Peyer's patch (tissue), 4 donors: ENCODE results near the gene CTDNEP1. TPM values are rescaled to one million over a fixed set of nuclear protein-coding genes. Genes with fewer than 3 reads are reported as not detected.

Experiments
- DNase-seq, 3 donors: peaks; one replicate each; pipeline ENCODE4 v3.0.0-alpha.2; 2017 to 2019
- H3K27ac ChIP-seq, 4 donors: fragments of 200-600 bp; sonication (generic); one replicate each; pipeline ENCODE4 v1.5.1; 2016 to 2019
- H3K27me3 ChIP-seq, 2 donors: fragments of 200-600 bp; sonication (generic); one replicate each; pipeline ENCODE4 v1.5.1; 2019
- H3K36me3 ChIP-seq, 3 donors: fragments of 200-600 bp; sonication (generic); one replicate each; pipeline ENCODE4 v1.5.1; 2016 to 2019
- H3K4me1 ChIP-seq, 4 donors: fragments of 200-600 bp; sonication (generic); one replicate each; pipeline ENCODE4 v1.5.1; 2016 to 2019
- H3K4me3 ChIP-seq, 4 donors: fragments of 200-600 bp; sonication (generic); 1 replicate in 3 of 4; 2 replicates in 1 of 4; pipeline ENCODE4 v1.5.1; 2016 to 2019; ENCODE audit warnings: mild to moderate bottlenecking in 1 of 4
- H3K9me3 ChIP-seq, 4 donors: fragments of 200-600 bp; sonication (generic); one replicate each; pipeline ENCODE4 v1.5.1; 2016 to 2019; ENCODE audit warnings: mild to moderate bottlenecking in 1 of 4
- POLR2A ChIP-seq, 2 donors: fragments of 450-650 bp; IDR thresholded peaks; one replicate each; pipeline ENCODE4 v1.5.1; 2017; ENCODE audit warnings: antibody characterized with exemption in 2 of 2, mild to moderate bottlenecking in 2 of 2, moderate library complexity in 2 of 2
- total RNA-seq, 4 donors: library from RNA; depleted of rRNA; stranded (reverse); fragments of >200 nt; gene quantifications; one replicate each; pipeline ENCODE4 v1.1.0, GENCODE V29; 2016
- TF ChIP-seq, protein P1 (sequence below), 6 experiments: fragments of 450-650 bp in 4 of 6; fragments of 200-600 bp in 2 of 6; sonication (generic) in 1 of 6; IDR thresholded peaks; one replicate each; pipeline ENCODE4 v1.5.1; 2017 to 2019; ENCODE audit warnings: antibody characterized with exemption in 6 of 6, mild to moderate bottlenecking in 3 of 6, moderate library complexity in 1 of 6

The CTDNEP1 gene
- total RNA-seq, 4 donors from 2014 or later: 55.3 to 86.9 (median 76.4) TPM

DNA sequence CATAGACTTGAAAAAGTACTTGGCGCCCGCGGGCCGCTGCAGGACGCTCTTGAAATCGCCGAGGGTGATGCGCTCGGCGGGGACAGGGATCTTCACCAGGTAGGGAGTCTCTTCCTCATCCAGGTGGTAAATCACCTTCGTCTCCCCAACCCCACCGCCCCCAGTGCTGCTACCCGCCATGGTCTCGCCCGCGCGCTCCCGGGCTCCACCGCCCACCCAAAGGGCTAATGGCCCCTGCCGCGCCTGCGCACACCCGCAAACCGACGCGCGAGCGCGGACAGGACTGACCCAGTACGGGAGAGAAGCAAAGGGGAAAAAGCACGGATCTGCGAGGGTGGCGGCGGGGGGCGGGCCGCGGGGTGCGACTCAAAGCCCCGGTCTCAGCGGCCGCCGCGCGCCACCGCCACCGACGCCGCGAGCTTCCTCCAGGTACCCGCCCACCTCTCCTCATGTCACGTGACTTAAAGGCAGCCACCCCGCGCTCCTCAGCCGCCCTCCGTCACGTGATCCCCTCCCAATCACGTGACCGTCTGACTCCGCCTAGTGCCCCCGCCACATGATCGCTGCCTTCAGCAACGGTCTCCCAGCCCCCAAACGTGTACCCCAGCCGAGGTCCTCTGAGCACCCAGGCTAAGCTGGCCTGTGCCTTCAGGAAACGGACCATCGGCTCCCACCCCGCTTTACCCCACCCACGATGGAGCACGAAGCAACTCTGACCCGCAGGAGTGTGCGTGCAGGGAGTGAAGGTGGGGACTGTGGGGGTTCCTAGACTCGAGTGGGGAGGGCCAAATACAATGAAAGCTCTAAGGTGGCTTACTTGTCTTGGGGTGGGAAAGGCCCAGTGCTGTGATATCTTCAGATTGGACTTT, 17.2 kb downstream of the CTDNEP1 start, which contains the start of gene DVL2:
TSS of gene DVL2 (minus strand) at position 435 of the 869 bp plus-strand sequence. CDS start at position 180, 255 bp downstream.
- peaks cover 0 to 34% (median 0%) of the 10 kb centered on the region in 3 donors for H3K36me3 ChIP-seq
- peak within 1 kb of the TSS; percentile 76 to 91 (median 90) for H3K4me3 ChIP-seq
- peaks cover 0 to 41% (median 11%) of the 10 kb centered on the region in 4 donors for H3K4me1 ChIP-seq
- H3K27ac ChIP-seq: peak within 1 kb of the TSS; percentile 74 to 96 (median 90)
- peak; percentile 96 to 98 (median 98) for DNase-seq
- no peaks in the 10 kb centered on the region for H3K9me3 ChIP-seq
- no peaks in the 10 kb centered on the region for H3K27me3 ChIP-seq
- TF ChIP-seq POLR2A (IDR thresholded peaks at IDR 0.05): peak; percentile 73 to 77
- TF ChIP-seq, protein P1, sequence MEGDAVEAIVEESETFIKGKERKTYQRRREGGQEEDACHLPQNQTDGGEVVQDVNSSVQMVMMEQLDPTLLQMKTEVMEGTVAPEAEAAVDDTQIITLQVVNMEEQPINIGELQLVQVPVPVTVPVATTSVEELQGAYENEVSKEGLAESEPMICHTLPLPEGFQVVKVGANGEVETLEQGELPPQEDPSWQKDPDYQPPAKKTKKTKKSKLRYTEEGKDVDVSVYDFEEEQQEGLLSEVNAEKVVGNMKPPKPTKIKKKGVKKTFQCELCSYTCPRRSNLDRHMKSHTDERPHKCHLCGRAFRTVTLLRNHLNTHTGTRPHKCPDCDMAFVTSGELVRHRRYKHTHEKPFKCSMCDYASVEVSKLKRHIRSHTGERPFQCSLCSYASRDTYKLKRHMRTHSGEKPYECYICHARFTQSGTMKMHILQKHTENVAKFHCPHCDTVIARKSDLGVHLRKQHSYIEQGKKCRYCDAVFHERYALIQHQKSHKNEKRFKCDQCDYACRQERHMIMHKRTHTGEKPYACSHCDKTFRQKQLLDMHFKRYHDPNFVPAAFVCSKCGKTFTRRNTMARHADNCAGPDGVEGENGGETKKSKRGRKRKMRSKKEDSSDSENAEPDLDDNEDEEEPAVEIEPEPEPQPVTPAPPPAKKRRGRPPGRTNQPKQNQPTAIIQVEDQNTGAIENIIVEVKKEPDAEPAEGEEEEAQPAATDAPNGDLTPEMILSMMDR (IDR thresholded peaks at IDR 0.05): peak in 1 of 6 experiments; percentile 18

DNA sequence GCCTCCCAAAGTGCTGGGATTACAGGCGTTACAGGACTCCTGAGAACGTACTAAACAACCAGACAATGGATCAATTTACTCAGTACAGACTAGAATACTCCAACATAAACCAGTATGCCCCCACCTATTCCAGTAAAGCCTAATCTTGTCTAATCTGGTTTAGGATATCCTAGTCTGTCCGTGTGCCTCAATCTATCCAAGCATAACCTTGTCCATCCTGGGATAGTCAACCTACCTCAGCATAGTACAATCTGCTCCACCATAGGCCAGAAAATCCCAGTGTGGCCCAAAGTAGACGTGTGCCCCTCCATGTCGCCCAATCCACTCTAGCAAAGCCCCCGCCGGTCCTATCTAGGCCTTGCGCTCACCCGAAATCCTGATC, 17.8 kb downstream of the CTDNEP1 start:
- peak overlapping the region; percentile 76 to 91 (median 90) for H3K4me3 ChIP-seq
- peaks cover 0 to 41% (median 11%) of the 10 kb centered on the region in 4 donors for H3K4me1 ChIP-seq
- H3K9me3 ChIP-seq: no peaks in the 10 kb centered on the region
- no peak for DNase-seq
- peak overlapping the region; percentile 74 to 96 (median 90) for H3K27ac ChIP-seq
- no peaks in the 10 kb centered on the region for H3K27me3 ChIP-seq
- H3K36me3 ChIP-seq: peaks cover 0 to 41% (median 0%) of the 10 kb centered on the region in 3 donors
- no peak for TF ChIP-seq POLR2A (IDR thresholded peaks at IDR 0.05)
- TF ChIP-seq, protein P1 (IDR thresholded peaks at IDR 0.05): no peak

DNA sequence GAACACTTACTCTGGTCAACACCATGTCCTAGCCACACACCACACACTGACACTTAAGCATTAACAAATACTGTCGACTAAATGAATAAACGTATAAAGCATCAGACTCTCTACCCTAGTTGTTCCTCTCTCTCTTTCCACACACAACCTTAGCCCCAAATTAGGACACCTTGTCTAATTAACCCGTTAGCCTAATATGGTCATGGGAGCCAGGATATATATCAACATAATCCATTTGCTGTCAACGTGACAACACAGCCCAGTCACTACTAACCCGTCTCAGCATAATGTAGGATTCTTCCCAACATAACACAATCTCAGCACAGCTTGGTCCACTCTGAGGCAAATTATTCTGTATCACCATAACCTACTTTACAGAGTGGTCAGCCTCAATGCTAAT, 19.4 kb downstream of the CTDNEP1 start:
- H3K4me1 ChIP-seq: peaks cover 0 to 36% (median 11%) of the 10 kb centered on the region in 4 donors
- DNase-seq: no peak
- H3K36me3 ChIP-seq: peaks cover 0 to 54% (median 0%) of the 10 kb centered on the region in 3 donors

DNA sequence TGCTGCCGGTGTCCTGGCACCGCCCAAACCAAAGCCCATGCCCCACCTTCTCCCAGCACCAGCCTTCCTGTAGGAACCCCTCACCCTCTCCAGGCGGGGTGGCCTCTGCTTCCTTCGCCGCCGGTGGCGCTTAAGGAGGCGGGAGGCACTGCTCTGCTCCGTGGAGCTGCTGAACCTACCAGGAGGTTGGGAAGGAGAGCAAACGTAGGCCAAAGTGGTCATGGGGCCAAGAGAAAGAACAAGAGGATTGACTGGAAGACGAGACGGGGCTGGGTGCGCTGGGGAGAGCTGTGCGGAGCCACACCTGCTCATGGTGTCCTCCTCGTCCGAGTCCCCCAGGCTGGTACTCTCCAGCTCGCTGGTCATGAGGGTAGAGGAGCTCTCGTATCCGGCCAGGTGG, 22.0 kb downstream of the CTDNEP1 start:
- peaks cover 0 to 18% (median 7%) of the 10 kb centered on the region in 4 donors for H3K4me1 ChIP-seq
- no peak overlapping the region for H3K4me3 ChIP-seq
- peaks cover 0 to 58% (median 0%) of the 10 kb centered on the region in 3 donors for H3K36me3 ChIP-seq
- H3K27me3 ChIP-seq: no peaks in the 10 kb centered on the region
- no peak for DNase-seq
- H3K27ac ChIP-seq: no peak overlapping the region
- TF ChIP-seq POLR2A (IDR thresholded peaks at IDR 0.05): no peak
- TF ChIP-seq, protein P1 (IDR thresholded peaks at IDR 0.05): no peak
- no peaks in the 10 kb centered on the region for H3K9me3 ChIP-seq

More for the DNA sequence above, 19.4 kb downstream of the CTDNEP1 start:
- H3K27me3 ChIP-seq: no peaks in the 10 kb centered on the region
- H3K4me3 ChIP-seq: no peak overlapping the region
- TF ChIP-seq, protein P1 (IDR thresholded peaks at IDR 0.05): no peak
- no peak for TF ChIP-seq POLR2A (IDR thresholded peaks at IDR 0.05)
- no peak overlapping the region for H3K27ac ChIP-seq
- H3K9me3 ChIP-seq: no peaks in the 10 kb centered on the region

DNA sequence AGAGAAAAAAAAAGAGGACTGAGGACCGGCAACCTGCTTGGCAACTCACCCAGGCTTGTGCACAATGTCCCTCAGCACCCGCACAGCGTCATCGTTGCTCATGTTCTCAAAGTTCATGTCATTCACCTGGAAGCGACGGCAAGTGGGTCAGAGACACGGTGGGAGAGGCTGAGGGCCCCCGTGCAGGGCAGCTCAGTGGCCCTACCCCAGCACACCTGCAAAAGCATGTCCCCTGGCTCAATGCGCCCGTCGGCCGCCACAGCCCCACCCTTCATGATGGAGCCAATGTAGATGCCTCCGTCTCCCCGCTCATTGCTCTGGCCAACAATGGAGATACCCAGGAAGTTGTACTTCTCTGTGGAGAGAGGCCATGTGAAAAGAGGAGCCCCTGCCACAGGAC, 22.6 kb downstream of the CTDNEP1 start:
- H3K36me3 ChIP-seq: peaks cover 0 to 64% (median 0%) of the 10 kb centered on the region in 3 donors
- H3K27me3 ChIP-seq: no peaks in the 10 kb centered on the region
- no peaks in the 10 kb centered on the region for H3K9me3 ChIP-seq
- no peak for DNase-seq
- peak overlapping the region in 1 of 4 donors; percentile 30 for H3K27ac ChIP-seq
- H3K4me3 ChIP-seq: no peak overlapping the region
- peaks cover 0 to 18% (median 7%) of the 10 kb centered on the region in 4 donors for H3K4me1 ChIP-seq
- TF ChIP-seq, protein P1 (IDR thresholded peaks at IDR 0.05): no peak
- TF ChIP-seq POLR2A (IDR thresholded peaks at IDR 0.05): no peak
